Bronchial epithelial cell (primary cell): ENCODE results near the gene LILRB1. TPM values are rescaled to one million over a fixed set of nuclear protein-coding genes. Genes with fewer than 3 reads are reported as not detected.
A peak's percentile ranks its signal among the peaks of the same experiment; 100 is the strongest.

Source experiments
- DNase-seq: peaks from one replicate; pipeline ENCODE4 v3.0.0-alpha.2; 2010; ENCODE audit warnings: low read depth
- FAIRE-seq: peaks from 2 replicates; lab custom pipeline; 2011; peaks lifted over from hg19 to GRCh38; lab: Jason Lieb, UNC
- H3K27me3 ChIP-seq: 2 replicates; pipeline ENCODE4 v1.5.1; 2011; ENCODE audit warnings: low read length; ENCODE audit not compliant: control insufficient read depth, insufficient read depth
- H3K36me3 ChIP-seq: 2 replicates; pipeline ENCODE4 v1.5.1; 2011; ENCODE audit warnings: low read length; ENCODE audit not compliant: control insufficient read depth, insufficient read depth
- H3K4me3 ChIP-seq: 2 replicates; pipeline ENCODE4 v1.5.1; 2011; ENCODE audit warnings: mild to moderate bottlenecking, low read depth, low read length, control low read depth
- CTCF ChIP-seq: IDR thresholded peaks from 2 replicates; pipeline ENCODE4 v1.5.1; 2011; ENCODE audit warnings: mild to moderate bottlenecking, moderate library complexity, low read length, control low read depth, inconsistent platforms; ENCODE audit not compliant: insufficient read depth, severe bottlenecking
- total RNA-seq: library from RNA; depleted of rRNA; stranded (reverse); fragments of >200 nt; gene quantifications from 2 replicates; pipeline ENCODE4 v1.2.1, GENCODE V29; 2014

Gene LILRB1
- total RNA-seq, 1 donor from 2014 or later = not detected

- H3K36me3 ChIP-seq = no peaks in the 10 kb centered on the region
- peak; percentile 80 for FAIRE-seq
- no peak for DNase-seq
These were observed 24.4 kb downstream of the LILRB1 start for GRCh38 chr19:54654447-54655321.

GRCh38 chr19:54659300-54659699 is 29.0 kb downstream of the LILRB1 start:
- Histone ChIP-seq H3K36me3 (no peaks in the 10 kb centered on the region), H3K27me3 (no peaks in the 10 kb centered on the region), H3K4me3 (no peak overlapping the region)
- no peak for DNase-seq
- TF ChIP-seq CTCF = no peak
- no peak for FAIRE-seq

More at GRCh38 chr19:54654447-54655321, 24.4 kb downstream of the LILRB1 start:
- no peak overlapping the region for H3K4me3 ChIP-seq
- H3K27me3 ChIP-seq = no peaks in the 10 kb centered on the region
- no peak for TF ChIP-seq CTCF

DNA sequence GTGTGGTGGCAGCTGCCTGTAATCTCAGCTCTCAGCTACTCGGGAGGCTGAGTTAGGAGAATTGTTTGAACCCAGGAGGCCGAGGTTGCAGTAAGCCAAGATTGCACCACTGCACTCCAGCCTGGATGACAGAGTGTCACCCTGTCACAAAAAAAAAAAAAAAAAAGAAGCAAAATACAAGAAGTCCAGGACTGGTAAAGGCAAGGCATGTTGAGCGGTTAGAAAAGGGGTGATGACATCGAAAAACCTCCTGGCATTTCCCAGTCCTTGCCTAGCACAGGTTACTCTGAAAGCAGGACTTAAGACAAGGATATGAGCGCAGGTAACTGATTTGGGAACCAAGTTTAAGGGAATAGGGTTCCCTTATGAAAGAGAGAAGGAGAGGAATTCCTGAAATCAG is 30.0 kb downstream of the LILRB1 start:
- Histone ChIP-seq H3K4me3 (no peak overlapping the region), H3K27me3 (no peaks in the 10 kb centered on the region), H3K36me3 (no peaks in the 10 kb centered on the region)
- FAIRE-seq (no peak), DNase-seq (no peak)
- no peak for TF ChIP-seq CTCF

- DNase-seq (no peak), FAIRE-seq (no peak)
- no peak overlapping the region for H3K4me3 ChIP-seq
- TF ChIP-seq CTCF = no peak
- no peaks in the 10 kb centered on the region for H3K27me3 ChIP-seq
- no peaks in the 10 kb centered on the region for H3K36me3 ChIP-seq
These were observed 30.7 kb downstream of the LILRB1 start for GRCh38 chr19:54660964-54661363.

DNA sequence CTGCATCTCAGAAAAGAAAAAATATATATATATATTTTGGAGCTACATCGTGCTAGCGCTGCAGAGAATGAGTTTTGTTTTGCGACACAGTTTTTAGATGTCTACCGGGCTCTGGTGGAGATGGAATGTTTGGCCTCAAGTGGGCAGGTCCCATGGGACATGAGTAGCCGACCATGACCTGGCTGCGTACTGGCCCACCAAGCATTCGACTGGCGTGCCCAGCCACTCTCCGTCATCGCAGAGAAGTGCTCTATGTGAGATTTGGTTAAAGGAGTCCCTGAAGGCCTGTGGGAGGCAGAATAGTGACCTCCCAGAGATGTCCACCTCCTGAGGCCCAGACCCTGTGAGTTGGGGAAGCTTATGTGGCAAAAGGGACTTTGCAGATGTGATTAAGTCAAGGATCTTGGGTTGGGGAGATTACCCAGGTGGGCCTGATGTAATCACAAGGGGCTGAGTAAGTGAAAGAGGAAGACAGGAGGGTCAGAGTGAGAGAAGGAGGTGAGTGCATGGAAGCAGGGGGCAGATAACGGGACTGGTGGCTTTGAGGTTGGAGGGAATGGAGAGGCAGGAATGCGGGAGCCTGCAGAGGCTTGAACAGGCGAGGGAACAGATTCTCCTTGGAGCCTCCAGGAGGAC is 31.7 kb downstream of the LILRB1 start:
- H3K36me3 ChIP-seq = no peaks in the 10 kb centered on the region
- no peak for DNase-seq
- H3K27me3 ChIP-seq = no peaks in the 10 kb centered on the region
- no peak for TF ChIP-seq CTCF
- no peak overlapping the region for H3K4me3 ChIP-seq
- FAIRE-seq = peak; percentile 47
